Measurements from ENCODE around the gene KNDC1.
A peak's percentile ranks its signal among the peaks of the same experiment; 100 is the strongest.
"Not testable (repeated sequence)": the region's sequence is repeated elsewhere in the genome, so short reads cannot be mapped to it uniquely, and the experiment has no call there.

KNDC1 gene

GRCh38 chr10:133142523-133143199 is 17.4 kb upstream of the KNDC1 start:
- no peak for DNase-seq

- peak; percentile 62 for DNase-seq
These were observed 16.9 kb upstream of the KNDC1 start for GRCh38 chr10:133143200-133143533.

- no peak for DNase-seq
These were observed 16.5 kb upstream of the KNDC1 start for GRCh38 chr10:133143546-133143945.

DNA sequence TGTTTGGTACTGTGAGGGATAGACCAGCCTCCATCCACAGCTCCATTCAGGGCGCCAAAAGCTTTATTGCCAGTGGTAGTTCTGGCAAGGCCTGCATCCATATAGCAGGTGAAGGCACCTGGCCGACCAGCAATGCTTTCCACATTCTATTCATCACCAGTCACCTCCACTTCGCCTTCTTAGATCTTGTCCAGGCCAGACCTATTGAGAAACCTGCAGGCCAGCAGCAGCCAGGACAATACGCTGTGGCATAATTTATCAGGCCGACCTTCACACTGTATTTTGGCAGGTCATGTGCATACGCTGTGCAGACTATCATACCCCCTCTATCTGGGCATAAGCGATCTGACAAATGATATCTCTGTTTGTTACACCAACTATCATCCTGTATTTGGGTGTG is 15.2 kb upstream of the KNDC1 start:
- DNase-seq = no peak

- no peak for DNase-seq
These were observed 9.8 kb upstream of the KNDC1 start for GRCh38 chr10:133150226-133150625.

DNA sequence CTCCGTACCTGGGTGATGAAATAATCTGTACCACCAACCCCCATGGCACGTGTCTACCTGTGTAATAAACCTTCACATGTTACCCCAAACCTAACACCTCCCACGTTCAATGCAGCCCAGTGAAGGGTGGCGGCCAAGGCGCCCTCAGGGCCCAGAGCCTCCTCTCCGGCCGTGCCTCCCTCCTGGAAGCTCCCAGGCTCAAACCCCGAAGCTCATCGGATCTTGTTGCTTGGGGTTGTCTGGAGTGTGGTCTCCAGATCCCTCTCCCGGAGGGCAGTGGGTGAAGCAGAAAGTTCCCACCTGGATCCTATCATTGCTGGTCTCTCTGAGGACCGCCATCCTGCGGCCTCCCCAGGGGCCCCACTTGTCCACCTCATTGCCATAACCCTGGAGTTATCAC is 9.4 kb upstream of the KNDC1 start:
- no peak for DNase-seq

DNA sequence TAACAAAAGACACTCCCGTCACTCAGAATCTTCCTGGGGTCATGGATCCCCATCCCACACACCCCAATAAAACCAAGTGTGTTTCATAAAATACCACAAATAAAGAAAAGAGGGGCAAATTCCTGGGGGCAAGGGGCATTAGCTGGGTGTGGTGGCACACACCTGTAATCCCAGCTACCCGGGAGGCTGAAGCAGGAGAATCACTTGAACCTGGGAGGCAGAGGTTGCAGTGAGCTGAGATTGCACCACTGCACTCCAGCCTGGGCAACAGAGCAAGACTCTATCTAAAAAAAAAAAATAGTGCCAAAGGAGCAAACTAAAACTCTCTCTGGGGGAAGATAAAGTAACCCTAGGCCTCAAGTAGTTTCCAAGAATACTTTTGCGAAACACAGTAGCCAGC is 8.9 kb upstream of the KNDC1 start:
- not testable (repeated sequence) for DNase-seq

DNA sequence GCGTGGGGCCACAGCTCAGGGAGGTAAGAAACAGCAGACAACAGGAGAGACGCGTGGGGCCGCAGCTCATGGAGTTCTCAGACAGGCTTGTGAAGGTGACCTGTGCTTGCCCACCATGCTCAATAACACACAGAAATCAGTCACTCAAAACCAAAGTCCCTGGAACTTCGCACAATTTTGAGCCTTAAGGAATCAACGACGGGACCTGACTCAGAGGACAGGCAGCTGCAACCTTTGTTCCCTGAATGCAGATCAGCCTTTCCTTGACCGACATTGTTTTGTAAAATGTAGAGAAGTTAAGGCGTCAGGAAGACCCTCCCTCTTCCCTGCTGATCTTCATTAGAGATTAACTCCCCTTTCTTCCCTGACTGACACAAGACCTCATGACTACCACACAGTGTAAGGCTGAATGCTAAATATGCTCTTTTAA is 8.5 kb upstream of the KNDC1 start:
- peak; percentile 28 for DNase-seq

DNA sequence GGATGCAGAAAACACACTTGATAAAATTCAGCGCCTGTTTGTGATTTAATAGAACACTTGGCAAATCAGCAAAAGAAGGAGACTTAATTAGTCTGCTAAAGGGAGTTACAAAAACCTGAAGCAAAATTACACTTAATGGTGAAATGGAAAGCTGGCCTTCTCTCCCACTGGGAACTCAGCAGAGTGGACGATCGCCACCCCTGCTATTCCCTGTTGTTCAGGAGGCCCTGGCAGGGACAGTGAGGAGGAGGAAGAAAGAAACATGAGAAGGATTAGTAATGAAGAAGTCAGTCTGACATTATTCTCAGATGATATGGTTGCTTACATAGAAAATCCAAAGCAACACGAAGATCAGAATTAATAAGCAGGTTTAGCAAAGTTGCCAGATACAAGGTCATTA is 5.6 kb upstream of the KNDC1 start:
- no peak for DNase-seq

DNA sequence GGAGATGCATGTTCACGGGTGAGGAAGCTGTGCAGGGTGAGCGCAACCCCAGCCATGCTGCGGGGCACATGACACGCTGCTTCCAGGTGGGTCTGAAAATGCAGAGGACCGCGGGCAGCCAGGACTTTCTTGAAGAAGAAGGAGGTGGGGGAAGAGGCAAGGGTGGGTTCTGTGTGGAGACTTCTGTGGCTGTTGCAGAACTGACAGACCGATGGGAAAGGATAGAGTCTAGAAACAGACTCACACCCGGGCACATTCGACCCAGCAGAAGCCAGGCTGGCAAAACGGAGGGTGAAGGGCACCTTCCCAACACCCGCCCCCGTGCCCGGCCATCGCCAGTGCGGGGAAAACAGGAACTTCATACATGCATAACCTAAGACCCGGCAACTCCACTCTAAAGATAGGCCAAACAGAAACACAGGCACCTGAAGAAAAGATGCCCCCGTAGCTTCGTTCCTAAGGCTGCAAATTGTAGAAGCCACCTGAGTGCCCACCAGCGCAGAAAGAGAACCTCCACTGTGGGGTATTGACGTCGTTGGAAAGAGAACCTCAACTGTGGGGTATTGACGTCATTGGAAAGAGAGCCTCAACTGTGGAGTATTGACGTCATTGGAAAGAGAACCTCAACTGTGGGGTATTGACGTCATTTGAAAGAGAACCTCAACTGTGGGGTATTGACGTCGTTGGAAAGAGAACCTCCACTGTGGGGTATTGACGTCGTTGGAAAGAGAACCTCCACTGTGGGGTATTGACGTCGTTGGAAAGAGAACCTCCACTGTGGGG is 4.8 kb upstream of the KNDC1 start:
- no peak for DNase-seq

DNA sequence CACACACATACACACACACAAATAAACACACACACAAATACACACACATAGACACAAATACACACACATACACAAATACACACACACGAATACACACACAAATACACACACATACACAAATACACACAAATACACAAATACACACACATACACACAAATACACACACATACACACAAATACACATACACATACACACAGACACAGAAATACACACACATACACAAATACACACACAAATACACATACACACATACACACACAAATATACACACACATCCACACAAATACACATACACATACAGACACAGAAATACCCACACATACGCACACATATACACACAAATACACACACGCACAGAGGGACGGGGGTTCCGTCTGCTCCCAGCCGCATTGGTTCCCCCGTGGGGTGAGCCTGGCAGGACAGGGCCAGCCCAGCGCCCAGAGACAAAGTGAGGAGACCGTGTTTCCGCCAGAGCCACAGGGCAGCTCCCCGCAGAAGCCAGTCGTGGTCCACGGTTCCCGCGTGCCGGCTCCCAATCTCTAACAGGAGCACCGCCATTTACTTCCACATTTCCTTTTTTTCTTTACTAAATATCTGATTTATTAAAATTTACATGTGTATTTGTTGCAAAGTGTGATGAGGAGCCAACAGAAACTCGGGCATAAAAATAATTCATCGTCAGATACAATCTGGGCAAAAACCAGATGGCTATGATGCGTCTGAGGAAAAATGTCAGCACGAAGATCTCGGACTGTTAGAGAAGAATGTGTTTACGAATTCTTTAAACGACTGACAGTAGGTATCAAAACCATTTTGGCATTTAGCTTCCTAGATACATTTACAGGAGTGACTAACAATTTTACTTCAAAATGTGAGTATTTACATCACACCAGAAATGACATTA is 3.1 kb upstream of the KNDC1 start:
- no peak for DNase-seq

- DNase-seq = peak; percentile 10
These were observed 2.2 kb upstream of the KNDC1 start for GRCh38 chr10:133157662-133158436.

GRCh38 chr10:133158437-133158755 is 1.6 kb upstream of the KNDC1 start:
- DNase-seq = peak; percentile 32

DNA sequence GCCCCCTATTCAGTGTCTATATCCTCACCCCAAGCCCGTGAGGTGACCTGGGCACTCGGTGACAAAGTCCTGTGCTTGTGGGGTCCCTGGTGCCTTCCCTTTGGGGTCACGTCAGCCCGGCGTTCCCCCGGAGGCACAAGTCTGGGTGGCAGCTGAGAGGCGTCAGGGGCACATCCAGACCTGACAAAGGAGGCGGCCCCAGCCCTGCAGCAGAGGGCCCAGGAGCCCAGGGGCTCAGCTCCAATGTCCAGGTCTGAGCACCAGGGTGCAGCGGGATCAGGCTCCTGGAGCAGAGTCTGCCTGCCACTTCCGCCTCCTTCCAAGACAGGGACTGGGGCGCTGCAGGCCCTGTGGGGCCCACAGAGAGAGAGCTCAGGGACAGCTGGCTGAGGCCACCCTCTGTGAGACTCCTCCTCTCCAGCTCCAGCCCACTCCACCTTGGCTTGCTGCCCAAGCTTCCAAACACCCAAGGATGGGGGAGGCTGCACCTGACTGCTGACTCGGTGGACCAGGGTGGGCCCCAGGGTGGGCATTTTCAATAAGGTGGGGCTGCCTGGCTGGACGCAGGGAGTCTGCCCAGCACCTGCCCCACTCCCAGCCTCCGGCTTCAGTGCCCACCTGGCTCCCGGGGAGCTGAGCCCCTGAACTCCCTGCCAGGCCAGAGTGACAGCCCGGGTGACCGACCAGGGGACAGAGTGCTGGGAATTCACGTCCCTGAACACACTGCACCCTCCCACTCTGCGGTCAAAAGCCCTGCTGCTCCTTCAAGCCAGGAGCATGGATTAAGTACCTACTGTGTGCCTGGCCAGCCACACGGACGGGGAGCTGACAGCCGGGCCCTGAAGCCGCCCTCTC is 1.0 kb upstream of the KNDC1 start:
- DNase-seq = peak; percentile 66

DNA sequence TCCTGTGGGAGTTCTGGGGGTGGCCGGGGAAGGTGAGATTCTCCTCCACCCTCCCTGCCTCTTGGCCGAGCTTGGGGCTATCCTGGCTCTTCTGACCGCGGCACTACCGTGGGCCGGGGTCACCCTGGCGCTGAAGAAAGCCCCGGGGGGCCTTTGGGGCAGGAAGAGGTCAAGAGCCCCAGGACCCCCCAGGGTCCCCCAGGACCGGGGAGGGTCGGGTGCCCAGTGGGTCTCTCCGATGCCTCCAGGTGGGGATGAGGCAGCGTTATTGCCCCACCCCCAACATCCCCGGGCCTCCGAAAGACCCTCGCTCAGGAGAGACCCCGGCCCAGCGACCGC is 439 bp upstream of the KNDC1 start:
- DNase-seq = peak; percentile 57

DNA sequence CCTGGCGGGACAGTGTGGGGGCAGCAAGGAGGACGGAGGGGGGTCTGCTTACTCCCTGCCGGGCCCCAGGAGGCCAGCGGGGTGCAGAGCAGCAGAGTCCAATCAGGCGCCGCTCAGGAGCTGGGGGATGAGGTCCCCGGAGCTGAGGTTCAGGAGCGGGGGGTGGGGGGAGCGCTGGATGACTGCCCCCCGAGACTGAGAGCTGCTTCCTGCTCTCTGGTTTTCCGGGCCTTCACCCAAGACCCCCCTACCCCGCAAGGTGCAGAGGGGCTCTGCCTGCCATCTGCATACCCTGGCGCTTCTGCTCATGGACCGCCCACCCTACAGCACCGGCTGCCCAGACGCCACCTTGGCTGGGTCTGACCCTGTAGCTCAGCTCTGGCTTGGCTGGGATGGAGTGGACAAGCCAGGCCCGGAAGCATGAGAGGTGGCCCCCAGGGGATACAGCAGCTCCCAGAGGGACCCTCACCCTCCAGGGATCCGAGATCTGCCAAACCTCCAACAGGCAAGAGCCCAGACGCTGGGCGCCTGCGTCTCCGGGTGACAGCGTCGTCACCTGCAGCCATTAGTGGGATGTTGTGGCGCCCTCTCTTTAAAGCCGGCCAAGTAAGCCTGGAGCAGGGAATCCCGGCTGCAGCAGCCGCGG is 930 bp downstream of the KNDC1 start:
- DNase-seq = peak; percentile 74

DNA sequence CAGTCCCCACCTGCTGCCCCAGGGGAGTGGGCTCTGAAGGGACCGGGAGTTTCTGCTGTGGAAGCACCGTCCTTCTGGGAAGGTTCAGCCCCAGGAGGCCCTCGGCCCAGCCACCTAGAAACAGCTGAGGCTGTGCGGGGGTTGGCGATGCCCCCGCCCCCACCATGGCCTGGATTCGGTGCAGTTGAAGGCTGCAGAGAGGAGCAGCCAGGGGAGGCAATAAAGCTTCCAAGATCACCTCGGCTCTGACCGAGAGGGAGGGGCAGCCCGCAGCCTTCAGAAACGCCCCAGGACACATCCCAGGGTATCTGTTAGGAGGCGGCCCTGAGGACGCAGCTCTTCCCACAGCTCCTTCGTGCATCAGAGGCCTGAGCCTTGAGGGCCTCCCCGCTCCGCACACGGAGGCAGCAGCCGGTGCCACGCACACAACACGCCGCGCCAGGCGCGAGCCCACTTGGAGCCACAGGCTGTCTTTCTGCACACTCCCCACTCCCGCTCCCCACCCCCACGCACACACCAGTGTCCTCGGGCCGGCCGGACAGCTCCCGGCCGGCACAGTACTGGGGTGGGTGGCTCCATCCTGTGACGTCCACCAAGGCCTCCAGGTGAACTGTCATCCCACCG is 1.6 kb downstream of the KNDC1 start:
- DNase-seq = no peak

- DNase-seq = no peak
These were observed 2.3 kb downstream of the KNDC1 start for GRCh38 chr10:133162178-133162909.

DNA sequence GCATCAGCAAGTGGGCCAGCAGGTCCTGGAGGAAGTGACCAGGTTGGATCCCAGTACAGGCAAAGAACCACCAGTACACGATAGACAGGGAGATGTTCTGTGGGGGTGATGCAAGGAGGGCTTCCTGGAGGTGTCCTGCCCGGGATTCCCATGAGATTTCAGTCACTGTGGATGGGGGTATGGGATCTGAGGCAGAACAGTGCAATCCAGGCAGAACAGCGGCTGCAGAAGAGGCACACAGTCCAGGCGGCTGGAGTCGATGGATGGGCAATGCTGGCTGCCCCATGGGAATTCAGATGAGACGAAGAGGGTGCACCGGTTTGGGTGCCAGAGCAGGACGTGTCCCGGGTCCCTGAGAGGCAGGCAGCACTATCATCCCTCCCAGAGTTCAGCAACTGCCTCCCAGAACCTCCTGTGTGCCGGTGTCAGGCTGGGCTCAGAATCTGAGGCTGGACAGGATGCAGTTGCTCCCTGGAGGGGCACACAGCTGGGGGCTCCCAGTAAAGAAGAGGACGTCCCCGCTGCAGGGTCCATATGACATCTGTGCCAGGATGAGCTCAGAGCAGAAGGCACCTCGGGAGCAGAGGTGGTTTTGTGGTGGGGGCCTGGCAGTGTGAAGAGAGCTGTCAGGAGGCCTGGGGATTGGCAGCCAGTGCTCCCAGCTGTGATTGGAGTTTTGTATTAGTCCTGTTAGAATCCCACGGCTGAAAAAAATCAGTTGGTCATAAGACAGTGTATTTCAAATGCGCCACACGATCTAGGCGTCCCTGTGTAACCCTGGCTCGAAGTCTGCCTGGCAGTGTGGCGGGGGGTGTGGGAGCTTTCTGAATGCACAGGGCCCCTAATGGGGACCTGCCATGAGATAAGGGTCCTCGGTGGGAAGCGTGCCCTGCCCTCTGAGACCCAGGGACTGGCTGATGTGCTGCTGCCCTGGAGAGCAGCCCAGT is 3.2 kb downstream of the KNDC1 start:
- DNase-seq = no peak
